ENCODE data around the gene C2CD2.

- TF ChIP-seq CTCF (IDR thresholded peaks at IDR 0.05; ENCODE audit: poor library complexity) (no peak), EZH2 (IDR thresholded peaks at IDR 0.05; ENCODE audit: borderline replicate concordance) (no peak), EZH2phosphoT487 (IDR thresholded peaks at IDR 0.05; ENCODE audit: low read depth, severe bottlenecking, unreplicated experiment) (no peak)
Measured at GRCh38 chr21:41873426-41873825, 80.4 kb downstream of the C2CD2 start.
